NCI-H2196 treated with DMSO at 0.1 percent for 48 hours (cell line): ENCODE measurements around the gene PEAK1.
"Not testable (repeated sequence)": the region's sequence is repeated elsewhere in the genome, so short reads cannot be mapped to it uniquely, and the experiment has no call there.

ENCODE experiments used
- DNase-seq: peaks from one replicate; lab custom pipeline; 2025; ENCODE audit not compliant: unreplicated experiment; lab: John Stamatoyannopoulos, UW

The PEAK1 gene

DNA sequence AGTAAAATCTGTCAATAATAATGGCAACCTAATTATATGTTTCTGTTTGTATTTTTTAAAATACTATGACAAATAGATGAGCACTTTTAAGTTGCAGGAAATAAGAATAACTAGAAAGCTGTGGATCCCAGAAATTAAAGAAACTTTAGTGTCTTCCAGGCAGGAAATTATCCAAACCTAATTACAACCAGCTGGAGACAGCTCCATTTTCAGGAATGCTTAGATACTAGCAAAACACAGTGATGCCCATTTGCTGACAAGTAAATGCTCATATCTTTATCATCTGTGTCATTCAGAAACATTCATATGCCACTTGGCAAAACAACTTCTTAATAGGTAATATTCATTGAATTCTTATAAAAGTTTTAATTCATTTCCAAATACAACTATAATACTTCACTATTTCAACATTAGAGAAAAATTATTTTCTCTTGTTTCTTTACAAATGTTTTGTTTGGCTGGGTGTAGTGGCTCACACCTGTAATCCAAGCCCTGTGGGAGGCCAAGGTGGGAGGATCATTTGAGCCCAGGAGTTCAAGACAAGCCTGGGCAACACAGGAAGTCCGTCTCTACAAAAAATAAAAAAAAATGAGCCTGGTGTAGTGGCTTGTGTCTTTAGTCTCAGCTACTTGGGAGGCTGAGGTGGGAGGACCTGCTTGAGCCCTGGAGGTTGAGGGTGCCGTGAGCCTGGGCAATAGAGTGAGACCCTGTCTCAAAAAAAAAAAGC is 179.9 kb downstream of the PEAK1 start:
- DNase-seq: no peak

DNA sequence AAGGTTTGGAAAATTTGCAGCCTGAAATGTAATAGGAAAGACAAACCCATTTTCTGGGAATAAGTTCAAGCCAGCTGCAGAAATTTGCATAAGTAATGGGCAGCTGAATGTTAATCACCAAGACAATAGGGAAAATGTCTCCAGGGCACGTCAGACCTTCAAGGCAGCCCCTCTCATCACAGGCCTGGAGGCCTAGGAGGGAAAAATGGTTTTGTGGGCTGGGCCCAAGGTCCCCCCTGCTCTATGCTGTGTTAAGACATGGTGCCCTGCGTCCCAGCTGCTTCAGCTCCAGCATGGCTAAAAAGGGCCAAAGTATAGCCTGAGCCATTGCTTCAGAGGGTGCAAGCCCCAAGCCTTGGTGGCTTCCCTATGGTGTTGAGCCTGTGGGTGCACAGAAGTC is 184.3 kb downstream of the PEAK1 start:
- DNase-seq: no peak

DNA sequence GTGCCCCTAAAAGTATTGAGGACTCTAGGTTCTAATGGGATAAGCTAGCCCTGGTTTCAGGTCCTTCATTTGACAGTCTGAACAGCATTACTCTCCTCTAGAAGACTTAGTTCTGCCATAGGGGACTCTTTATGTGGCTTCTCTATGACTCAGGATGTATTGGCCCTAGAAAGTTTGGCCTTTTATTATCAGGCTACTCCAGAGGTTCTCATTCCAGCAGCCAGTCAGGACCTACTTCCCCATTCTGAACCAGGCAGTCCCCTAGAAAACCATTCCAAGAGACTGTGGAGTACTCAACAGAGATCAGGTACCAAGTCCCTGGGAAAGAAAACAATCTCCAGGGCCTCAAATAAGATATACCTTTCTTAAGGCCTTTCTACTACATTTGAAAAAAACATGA is 191.1 kb downstream of the PEAK1 start:
- no peak for DNase-seq

DNA sequence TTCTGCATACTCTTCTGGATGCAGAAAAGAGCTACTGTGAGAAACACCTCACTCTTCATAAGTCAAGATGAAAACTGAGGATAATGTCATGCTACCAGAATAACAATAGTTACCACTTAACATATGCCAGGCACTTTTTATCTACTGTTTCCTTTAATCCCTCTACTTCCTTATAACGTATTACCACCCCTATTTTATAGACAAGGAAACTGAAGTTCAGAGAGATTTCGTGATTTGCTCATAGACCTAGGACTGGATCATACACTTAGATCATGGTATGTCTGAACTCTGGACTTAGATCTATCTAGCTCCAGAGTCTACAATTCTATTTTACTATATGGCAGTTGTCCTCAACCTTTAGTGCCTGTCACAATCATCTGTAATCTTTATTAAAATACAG is 193.3 kb downstream of the PEAK1 start:
- DNase-seq: no peak

DNA sequence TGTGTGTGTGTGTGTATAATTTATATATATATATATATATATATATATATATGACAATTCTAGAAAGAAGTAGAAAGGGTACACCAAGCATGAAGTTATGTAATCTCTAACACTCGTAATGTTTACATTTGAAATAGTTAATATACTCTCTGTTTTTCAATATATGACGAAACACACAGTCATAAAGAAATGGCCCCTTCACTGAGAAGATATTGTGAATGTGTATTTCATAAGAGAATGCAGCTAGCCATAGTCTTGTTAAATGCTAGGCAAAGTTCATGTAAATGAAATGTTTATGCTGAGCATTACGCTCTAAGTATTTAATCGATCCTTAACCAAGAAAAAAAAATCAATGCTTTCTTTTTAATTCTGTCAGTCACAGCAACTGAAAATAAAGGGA is 194.3 kb downstream of the PEAK1 start:
- DNase-seq: no peak

DNA sequence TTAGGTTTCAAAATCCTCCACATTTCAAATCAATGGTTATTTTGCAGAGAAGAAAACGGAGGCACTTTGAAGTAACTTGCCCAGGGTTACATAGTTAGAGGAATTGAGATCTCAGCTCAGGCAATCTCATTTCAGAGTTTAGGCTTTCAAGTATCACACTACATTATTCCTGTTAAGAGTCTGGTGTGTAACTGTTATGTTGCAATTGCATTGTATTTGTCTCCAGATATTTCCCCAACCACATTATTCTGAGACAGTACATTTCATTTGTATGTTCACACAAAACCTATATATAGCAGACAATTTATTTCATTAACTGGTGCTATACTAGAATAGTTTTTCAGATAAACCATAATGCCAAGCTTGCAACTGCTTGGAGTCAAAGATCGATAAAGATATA is 194.8 kb downstream of the PEAK1 start:
- no peak for DNase-seq

DNA sequence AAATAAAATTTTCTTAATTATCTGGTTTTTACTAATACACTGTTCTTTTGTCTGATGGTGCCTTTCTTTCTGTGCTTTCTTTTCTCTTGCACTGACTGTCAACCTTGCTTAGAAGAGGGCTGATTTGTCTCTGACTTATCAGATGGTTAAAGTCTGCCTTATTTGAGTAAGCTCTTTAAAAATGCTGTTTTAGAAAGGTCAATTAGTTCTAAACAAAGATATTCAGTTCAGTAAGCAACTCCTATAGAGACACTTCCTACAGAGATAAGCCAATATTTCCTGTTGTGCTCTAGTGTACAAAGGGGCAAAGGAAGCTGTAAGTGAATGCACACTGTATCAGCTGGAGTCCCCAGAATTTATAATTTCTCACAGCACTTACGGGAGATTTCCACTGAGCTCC is 195.6 kb downstream of the PEAK1 start:
- no peak for DNase-seq

DNA sequence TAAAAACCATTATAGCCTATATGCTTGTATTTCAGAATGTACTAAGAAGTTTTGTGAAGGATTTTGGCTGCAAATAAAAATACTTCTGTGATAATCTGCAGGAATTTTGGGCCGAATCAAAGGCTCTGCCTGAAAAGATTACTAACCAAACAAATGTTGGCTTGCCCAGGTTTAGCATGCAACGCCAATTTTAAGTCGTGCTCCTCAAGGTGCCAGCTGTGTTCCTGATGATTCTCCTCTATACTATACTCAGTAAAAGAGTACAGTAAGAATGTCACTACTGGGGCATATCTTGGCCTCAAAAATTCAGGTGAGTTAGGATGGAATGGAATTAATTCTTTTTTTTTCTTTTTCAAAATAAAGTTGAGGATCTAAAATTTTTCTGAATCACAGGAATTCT is 198.2 kb downstream of the PEAK1 start:
- no peak for DNase-seq

DNA sequence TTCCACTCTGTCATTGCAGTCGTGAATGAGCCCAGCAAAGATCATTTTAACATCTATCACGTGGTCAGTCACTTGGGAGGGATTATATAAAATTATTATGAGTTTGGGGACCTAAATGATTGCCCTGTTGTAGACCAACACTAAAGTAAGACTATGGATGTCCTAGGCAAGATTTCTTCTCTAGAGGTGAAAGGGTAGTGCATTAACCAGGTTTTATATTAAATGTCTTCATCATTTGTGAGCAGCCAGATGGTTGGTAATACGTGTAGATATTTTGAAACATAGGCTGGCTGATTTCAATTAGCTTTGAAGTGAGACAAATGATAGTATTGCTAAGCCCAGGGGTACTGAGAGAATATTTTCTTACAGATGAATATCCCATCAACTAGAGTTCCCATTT is 198.7 kb downstream of the PEAK1 start:
- no peak for DNase-seq

DNA sequence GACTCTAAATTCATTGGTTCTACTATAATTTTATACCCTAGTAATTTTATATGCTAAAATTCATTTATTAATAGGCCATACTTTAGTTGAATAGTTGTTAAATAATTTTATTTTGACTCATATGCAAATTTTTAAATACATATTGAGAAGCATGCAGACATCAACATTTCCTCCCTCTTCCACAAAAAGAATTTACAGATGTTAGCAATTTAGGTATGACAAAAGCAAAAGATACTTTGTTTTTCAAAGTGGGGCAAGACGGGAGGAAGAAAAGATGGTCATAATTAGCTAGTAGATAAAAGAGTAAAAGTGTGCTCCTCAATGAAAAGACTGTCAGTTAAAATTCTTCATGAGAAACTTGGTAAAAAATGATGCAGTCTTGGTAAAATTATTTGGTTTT is 200.1 kb downstream of the PEAK1 start:
- no peak for DNase-seq

DNA sequence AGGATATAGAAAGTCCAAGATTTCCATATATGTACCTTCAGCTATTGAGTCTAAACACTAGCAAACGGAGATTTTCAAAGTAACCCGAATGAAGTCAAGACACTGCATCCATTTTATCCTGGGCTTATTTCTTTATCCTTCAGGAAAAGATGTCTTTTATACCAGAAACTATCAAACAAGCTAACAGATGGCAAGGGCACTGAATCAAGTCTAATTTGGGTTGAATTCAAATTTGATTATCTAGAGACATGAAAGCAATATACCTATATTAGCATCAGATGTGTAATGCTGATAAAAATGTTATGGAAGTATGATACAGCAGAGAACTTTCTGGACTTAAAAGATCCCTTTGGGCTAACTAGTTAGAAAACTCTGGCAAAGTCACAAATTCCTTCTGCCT is 210.7 kb downstream of the PEAK1 start:
- no peak for DNase-seq

DNA sequence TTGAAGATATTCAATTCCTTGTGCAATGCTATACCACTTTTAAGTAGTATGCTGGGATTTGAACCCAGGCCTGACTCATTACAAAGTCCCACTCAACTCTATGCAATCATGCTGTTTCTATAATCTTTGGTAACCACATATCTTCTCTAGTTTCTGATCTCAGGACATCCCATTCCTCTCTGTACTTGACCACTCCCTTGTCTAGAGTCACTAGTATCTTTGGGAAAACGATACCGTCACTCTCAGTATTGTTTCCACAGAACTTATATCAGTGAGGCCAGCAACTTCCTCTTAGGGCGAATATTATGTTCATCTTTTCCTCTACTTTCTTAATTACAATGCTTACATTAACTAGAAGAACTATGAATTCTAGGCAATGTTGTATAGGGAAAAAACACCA is 211.7 kb downstream of the PEAK1 start:
- DNase-seq: no peak

DNA sequence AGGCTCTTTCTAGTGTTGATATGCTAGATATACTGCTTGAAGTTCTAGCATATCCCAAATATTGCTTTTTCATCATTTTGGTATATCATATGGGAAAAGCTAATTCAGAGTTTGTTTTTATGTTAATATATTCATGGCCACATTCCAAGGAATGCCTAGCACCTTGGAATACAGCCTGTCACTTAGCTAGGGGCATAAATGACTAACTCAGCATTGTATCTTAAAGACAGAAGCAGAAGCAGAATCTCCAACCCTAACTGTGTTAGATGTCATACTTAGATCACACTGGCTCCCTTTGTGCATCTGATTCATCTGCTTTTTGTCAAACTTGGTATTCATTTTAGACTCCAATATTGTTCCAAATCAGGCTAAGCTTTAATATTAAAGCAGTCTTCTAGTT is 218.2 kb downstream of the PEAK1 start:
- no peak for DNase-seq

DNA sequence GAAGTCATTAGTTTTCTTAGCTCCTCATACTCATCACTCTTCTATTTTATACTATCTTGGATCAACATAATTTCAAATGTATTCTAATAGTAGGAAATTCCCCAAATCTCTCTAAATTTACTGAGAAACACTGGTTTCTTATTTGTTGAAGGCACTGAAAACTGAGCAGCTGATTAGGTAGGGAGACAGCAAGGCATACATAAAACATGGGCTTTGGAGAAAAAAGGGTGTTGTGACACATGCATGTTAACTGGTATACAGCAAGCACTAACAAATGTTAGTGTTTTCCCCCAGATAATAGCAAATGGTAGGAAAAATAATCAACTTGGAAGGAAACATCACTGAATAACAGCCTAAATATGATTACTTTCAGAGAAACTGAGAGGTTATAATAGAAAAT is 223.5 kb downstream of the PEAK1 start:
- no peak for DNase-seq

DNA sequence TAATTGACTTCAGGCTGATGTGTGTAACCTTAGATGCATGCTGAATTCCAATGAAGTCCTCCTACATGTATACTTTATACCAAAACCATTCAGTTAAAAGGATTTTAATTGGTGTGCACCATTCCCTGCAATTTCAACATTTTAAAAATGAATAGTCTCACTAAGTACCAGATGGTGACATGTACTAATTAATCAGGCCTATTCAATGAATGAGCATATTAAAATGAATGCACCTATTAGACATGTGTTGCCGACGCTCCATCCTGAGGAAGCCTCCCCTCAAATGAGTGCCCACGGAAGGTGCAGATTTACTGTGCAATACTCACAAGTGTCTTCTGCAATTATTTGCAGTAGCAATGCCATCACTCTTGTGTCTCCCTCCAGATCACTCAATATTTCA is 224.3 kb downstream of the PEAK1 start:
- DNase-seq: no peak

DNA sequence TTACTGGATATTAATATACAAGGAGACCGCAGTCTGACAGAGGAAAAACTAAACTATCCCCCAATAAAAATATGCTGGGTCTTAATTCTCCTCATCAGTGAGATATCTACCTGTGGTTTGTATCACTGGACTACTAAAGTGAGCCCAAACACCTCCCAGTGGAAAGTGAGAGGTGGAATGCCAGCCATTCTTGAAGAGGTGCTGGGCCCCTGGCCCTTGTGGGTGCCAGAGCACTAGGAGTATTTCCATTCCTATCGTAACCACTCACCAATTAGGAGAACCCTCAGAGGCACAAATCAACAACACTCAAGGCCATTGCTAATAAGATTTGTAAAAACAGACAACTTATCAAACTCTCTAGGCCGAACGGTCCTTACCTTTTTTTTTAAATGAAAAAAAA is 227.5 kb downstream of the PEAK1 start:
- no peak for DNase-seq

DNA sequence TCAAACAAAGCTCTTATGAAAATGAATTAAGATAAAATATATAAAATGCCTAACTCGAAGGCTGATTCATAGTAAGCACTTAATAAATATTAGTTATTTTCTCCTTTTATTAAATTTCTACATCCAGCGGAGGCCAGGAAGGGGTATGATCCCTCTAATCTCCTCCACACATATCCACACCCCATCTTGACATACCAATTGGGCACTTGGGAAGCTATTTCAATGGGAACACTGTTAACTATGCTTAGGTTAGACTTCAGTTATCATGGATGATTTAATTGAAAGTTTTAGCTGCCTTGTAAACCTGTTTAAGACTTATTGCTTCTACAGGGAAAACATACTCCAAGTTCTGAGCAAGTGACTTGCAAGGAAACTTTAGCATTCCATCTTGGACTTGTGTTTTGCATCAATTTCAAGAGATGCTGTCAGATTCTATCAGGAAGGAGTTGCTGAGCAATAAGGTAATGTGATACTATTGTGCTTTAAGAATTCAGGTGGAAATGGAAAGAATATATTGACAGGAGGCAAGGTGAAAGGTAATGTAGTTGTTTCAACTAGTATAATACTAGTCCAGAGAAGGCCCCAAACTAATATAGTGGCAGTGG is 228.6 kb downstream of the PEAK1 start:
- no peak for DNase-seq

DNA sequence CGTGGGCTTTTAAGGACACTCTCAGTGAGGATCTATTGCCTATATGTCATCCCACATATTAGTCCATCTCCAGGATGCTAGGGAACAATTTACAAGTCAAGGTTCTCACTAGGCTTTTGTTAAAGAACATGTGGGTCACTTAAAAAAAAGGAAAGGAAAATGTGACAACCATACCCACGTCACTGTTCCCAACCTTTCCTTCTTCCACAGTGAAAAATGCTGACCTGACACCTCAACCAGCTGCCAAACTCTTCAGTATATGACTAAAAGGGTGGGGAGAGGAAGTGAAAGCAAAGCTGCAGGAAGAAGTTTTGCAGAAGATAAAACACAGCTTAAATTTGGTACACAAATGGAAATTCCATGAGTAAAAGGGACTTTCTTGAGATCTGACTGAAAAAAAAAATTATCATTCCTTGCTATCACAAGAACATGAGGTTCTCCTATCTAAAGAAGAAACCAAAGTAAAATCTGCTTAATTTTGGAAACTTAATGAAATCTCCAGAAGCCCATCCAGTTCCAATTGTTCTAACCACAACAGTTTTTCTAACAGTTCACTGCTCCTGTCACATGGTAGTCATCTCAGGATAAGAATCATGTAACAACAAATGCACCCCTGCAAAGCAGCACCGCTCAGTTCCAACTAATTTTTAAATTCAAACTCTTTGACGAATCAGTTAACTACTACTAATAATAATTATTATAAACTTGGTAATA is 232.0 kb downstream of the PEAK1 start:
- no peak for DNase-seq

DNA sequence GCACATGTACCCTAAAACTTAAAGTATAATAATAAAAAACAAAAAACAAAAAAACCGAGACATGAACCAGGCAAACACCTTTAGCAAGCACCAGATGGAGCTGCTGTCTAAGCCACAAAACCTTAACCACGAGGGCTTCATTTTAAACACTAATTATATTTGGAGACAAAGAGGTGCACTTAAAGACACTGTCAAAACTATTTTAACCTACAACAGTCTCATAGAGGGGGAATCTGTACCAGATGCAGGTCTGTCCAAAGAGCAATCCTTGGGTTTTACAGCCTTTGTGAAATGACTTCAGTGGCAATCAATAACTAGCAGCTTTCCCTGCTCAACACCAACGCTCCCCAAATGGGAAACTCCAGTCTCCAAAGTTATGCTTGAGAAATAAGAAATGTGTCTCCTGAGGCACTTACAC is 233.3 kb downstream of the PEAK1 start:
- DNase-seq: no peak

DNA sequence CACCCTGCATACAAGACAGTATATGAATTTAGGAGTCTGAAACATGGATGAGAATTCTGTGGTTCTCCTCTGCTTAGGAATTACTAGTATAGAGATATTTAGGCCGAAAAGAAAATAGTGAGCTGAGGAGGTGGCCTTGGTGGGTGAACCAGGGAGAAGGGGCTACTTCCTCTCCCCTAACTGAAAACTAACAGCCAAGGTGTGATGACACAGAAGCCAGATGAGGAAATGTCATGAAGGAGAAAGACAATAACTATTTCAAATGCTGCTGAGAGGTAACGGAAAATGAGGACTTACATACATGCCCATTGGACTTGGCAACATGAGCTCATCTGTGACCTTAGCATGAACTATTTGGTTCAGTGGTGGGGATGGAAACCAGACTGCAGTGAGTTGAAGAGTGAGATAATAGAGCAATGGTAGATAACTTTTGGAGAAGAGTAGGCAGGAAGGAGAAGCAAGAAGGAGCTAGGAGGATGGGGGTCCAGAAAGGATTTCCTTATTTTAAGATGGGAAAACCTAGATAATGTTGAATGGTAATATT is 234.6 kb downstream of the PEAK1 start:
- no peak for DNase-seq

DNA sequence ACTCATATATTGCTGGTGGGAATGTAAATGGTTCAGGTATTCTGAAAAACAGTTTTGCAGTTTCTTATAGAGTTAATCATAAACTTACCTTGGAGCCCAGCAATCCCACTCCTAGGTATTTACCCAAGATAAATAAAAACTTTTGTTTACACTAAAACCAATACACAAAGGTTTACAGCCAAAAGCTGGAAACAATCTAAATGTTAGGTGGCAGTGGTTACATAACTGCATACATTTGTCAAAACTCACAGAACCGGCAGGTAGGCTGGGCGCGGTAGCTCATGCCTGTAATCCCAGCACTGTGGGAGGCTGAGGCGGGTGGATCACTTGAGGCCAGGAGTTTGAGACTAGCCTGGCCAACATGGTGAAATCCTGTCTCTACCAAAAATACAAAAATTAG is 235.6 kb downstream of the PEAK1 start:
- DNase-seq: not testable (repeated sequence)

DNA sequence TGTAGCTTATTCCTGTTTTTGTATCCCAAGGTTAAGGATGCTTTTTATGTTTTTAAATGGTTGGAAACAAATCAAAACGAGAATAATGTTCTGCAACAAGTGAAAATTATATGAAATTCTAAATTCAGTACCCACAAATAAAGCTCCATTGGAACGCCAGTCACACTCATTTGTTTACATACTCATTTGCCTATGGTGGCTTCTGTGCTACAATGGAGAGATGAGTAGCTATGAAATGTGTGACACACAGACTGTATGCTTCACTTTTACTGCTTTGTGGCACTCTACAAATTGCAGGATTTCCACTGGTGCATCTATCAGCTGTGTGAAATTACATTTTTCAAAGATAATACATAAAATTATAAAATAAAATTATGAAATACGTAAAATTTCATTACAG is 236.8 kb downstream of the PEAK1 start:
- DNase-seq: no peak
